ENCODE data around the gene RPL36. TPM values are rescaled to one million over a fixed set of nuclear protein-coding genes. Genes with fewer than 3 reads are reported as not detected.

The RPL36 gene
- total RNA-seq, result 100 to 1,000 TPM; 290 to 626 (median 442) TPM

DNA sequence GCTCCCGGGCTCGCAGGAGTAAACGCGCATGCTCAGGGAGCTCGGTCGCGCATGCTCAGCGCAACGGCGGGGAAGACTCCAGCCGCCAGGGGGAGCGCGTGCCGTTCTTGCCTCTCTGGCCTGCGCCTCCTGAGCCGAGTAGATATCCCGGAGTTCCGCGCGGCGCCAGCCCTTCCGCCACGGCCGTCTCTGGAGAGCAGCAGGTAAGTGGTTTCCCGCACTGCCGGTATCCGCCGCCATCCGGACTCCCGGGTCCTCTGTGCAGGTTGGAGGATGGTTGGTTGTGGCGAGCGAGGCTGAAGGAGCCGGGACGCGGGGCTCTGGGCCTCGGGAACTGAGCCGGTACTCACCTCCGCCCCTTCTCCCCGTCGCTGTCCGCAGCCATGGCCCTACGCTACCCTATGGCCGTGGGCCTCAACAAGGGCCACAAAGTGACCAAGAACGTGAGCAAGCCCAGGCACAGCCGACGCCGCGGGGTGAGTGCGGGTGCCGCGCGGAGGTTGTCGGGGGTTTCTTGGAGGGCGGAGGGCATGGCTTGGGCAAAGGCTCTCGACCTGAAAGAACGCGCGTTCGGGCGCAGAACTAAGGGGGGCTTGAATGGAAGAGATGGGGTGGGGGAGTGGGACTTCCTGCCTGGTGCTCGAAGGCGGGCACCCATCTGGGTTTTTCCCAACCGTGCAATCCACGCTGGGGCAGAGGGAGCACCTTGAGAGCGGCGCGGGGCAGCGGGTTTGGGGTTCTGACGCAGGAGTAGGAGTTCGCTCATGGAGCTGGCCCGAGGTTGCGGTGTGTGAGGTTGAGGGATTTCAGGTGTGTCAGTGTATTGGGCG, at the start of gene RPL36:
Gene RPL36 (plus strand): TSS at position 171 of the 830 bp plus-strand sequence. CDS start 213 bp downstream, at position 384.
- no peaks in the 10 kb centered on the region for H3K9me3 ChIP-seq
- peaks cover 21 to 40% (median 31%) of the 10 kb centered on the region in 4 donors for H3K4me1 ChIP-seq
- WGBS, 2 donors, result 1 to 5% methylated on average over 27 to 61 of the region's 73 CpGs
- TF ChIP-seq, protein P1, sequence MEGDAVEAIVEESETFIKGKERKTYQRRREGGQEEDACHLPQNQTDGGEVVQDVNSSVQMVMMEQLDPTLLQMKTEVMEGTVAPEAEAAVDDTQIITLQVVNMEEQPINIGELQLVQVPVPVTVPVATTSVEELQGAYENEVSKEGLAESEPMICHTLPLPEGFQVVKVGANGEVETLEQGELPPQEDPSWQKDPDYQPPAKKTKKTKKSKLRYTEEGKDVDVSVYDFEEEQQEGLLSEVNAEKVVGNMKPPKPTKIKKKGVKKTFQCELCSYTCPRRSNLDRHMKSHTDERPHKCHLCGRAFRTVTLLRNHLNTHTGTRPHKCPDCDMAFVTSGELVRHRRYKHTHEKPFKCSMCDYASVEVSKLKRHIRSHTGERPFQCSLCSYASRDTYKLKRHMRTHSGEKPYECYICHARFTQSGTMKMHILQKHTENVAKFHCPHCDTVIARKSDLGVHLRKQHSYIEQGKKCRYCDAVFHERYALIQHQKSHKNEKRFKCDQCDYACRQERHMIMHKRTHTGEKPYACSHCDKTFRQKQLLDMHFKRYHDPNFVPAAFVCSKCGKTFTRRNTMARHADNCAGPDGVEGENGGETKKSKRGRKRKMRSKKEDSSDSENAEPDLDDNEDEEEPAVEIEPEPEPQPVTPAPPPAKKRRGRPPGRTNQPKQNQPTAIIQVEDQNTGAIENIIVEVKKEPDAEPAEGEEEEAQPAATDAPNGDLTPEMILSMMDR (IDR thresholded peaks at IDR 0.05), result peak; percentile 95 to 100 (median 99)
- TF ChIP-seq POLR2A (IDR thresholded peaks at IDR 0.05) (peak; percentile 43 to 94 (median 88)), EP300 (IDR thresholded peaks at IDR 0.05) (no peak), POLR2AphosphoS5 (IDR thresholded peaks at IDR 0.05) (peak; percentile 96 to 97)
- ATAC-seq (ENCODE audit: low FRiP score in 2 of 2) (peak; percentile 86 to 93), DNase-seq (peak; percentile 98 to 99)
- peaks cover 6 to 39% (median 36%) of the 10 kb centered on the region in 4 donors for H3K36me3 ChIP-seq
- H3K27ac ChIP-seq, result peak within 1 kb of the TSS; percentile 87 to 96 (median 91)
- H3K4me3 ChIP-seq, result peak within 1 kb of the TSS; percentile 37 to 80 (median 66)
- H3K27me3 ChIP-seq, result no peaks in the 10 kb centered on the region

DNA sequence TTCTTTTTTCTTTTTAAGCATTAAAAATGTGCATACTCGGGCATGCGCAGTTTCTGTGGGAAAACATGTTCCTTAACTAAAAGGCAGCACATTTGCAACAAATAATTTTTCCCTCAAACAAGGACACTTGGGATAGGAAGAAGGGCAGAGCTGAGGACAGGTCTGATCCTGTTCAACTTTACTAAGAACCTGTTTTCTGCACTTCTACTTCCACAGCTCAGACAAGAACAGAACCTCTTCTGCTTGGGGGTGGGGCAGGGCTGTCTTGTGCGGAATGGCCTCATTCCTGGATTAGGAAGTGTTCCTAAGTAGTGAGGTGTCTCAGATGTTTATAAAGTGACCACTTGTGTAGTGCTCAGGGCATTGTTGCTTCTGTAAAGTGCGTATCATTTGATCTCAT, 48.9 kb upstream of the RPL36 start:
- TF ChIP-seq POLR2AphosphoS5 (IDR thresholded peaks at IDR 0.05) (no peak), POLR2A (IDR thresholded peaks at IDR 0.05) (no peak), EP300 (IDR thresholded peaks at IDR 0.05) (no peak)
- TF ChIP-seq, protein P1 (IDR thresholded peaks at IDR 0.05), result no peak
- Histone ChIP-seq H3K9me3 (no peaks in the 10 kb centered on the region), H3K4me1 (peaks cover 0 to 26% (median 8%) of the 10 kb centered on the region in 4 donors), H3K27ac (no peak overlapping the region), H3K4me3 (no peak overlapping the region), H3K27me3 (no peaks in the 10 kb centered on the region), H3K36me3 (peaks cover 15 to 52% (median 35%) of the 10 kb centered on the region in 4 donors)
- no peak for DNase-seq
- no peak for ATAC-seq (ENCODE audit: low FRiP score in 2 of 2)
- 84 to 92% methylated on average over 4 of the region's 4 CpGs for WGBS, 2 donors

DNA sequence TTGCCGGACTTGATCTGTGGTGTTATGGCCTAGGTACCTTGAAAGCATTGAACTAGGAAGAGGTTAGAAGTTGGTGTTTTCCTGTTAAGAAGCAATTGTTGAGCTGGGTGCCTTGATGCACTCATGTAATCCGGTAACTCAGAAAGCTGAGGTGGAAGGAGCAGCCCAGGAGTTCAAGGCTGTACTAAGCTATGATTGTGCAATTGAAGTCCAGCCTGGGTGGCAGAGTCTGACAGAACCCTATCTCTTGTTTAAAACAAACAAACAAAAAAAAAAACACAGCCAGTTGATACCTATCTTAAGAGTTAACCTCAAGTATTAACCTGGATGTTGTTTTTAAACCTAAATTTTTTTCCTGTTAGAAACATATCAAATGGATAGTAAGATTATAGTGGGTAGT, 47.9 kb upstream of the RPL36 start:
- 76 to 93% methylated on average over 2 of the region's 2 CpGs for WGBS, 2 donors
- peaks cover 0 to 20% (median 8%) of the 10 kb centered on the region in 4 donors for H3K4me1 ChIP-seq
- no peak for DNase-seq

DNA sequence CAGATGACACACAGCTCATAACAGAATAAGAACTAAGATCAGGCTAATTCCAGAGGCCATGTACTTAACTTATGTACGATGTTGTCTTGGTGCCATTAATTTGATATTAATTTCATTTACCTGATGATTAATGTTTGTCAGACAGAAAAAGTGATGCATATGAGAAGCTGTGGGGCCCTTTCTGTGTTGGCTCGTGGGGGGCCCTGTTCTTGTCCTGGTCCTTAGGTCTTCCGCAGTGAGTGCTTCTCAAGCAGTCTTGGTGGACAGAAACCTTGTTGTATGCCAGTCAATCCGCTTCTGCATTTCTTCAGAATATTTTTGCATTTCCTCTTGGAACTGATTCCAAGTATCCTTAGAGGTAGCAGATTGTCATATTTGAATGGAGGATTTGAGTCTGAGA, 47.0 kb upstream of the RPL36 start:
- no peak overlapping the region for H3K27ac ChIP-seq
- no peaks in the 10 kb centered on the region for H3K9me3 ChIP-seq
- H3K36me3 ChIP-seq, result peaks cover 32 to 71% (median 51%) of the 10 kb centered on the region in 4 donors
- TF ChIP-seq, protein P1 (IDR thresholded peaks at IDR 0.05), result no peak
- TF ChIP-seq POLR2A (IDR thresholded peaks at IDR 0.05), result no peak
- TF ChIP-seq EP300 (IDR thresholded peaks at IDR 0.05), result no peak
- no peak for TF ChIP-seq POLR2AphosphoS5 (IDR thresholded peaks at IDR 0.05)
- WGBS, 2 donors, result 82 to 96% methylated on average over 4 of the region's 4 CpGs
- DNase-seq (no peak), ATAC-seq (ENCODE audit: low FRiP score in 2 of 2) (no peak)
- peaks cover 0 to 14% (median 2%) of the 10 kb centered on the region in 4 donors for H3K4me1 ChIP-seq
- H3K27me3 ChIP-seq, result no peaks in the 10 kb centered on the region
- no peak overlapping the region for H3K4me3 ChIP-seq

More for the DNA sequence above, 47.9 kb upstream of the RPL36 start:
- TF ChIP-seq EP300 (IDR thresholded peaks at IDR 0.05), result no peak
- no peak for TF ChIP-seq POLR2A (IDR thresholded peaks at IDR 0.05)
- no peak for TF ChIP-seq POLR2AphosphoS5 (IDR thresholded peaks at IDR 0.05)
- TF ChIP-seq, protein P1 (IDR thresholded peaks at IDR 0.05), result no peak
- H3K27me3 ChIP-seq, result no peaks in the 10 kb centered on the region
- no peaks in the 10 kb centered on the region for H3K9me3 ChIP-seq
- no peak for ATAC-seq (ENCODE audit: low FRiP score in 2 of 2)
- H3K36me3 ChIP-seq, result peaks cover 25 to 62% (median 46%) of the 10 kb centered on the region in 4 donors
- no peak overlapping the region for H3K4me3 ChIP-seq
- H3K27ac ChIP-seq, result no peak overlapping the region

All from upper lobe of left lung (tissue), 6 donors.